CD4-positive, alpha-beta T cell treated with Interleukin-15 for 1 hour (primary cell): ENCODE results near the gene SLC43A3.
"Not testable (repeated sequence)": the region's sequence is repeated elsewhere in the genome, so short reads cannot be mapped to it uniquely, and the experiment has no call there.

Experiments used
- DNase-seq: peaks from one replicate; pipeline ENCODE4 v3.0.0-alpha.2; 2020

The SLC43A3 gene

GRCh38 chr11:57376095-57377090, 50.5 kb downstream of the SLC43A3 start:
- no peak for DNase-seq

- DNase-seq, result no peak
Measured at GRCh38 chr11:57375490-57375889, 51.4 kb downstream of the SLC43A3 start.

- no peak for DNase-seq
Measured at GRCh38 chr11:57374966-57375365, 52.0 kb downstream of the SLC43A3 start.

- no peak for DNase-seq
Measured at GRCh38 chr11:57373146-57373545, 53.8 kb downstream of the SLC43A3 start.

GRCh38 chr11:57370941-57371340, 56.0 kb downstream of the SLC43A3 start:
- no peak for DNase-seq

GRCh38 chr11:57370251-57370650, 56.7 kb downstream of the SLC43A3 start:
- DNase-seq, result no peak

GRCh38 chr11:57368845-57369232, 58.1 kb downstream of the SLC43A3 start:
- no peak for DNase-seq

GRCh38 chr11:57368106-57368844, 58.6 kb downstream of the SLC43A3 start:
- no peak for DNase-seq

GRCh38 chr11:57364851-57365660, 61.9 kb downstream of the SLC43A3 start:
- no peak for DNase-seq

- no peak for DNase-seq
Measured at GRCh38 chr11:57363131-57364080, 63.5 kb downstream of the SLC43A3 start.

- DNase-seq, result no peak
Measured at GRCh38 chr11:57361926-57362325, 65.0 kb downstream of the SLC43A3 start.

- not testable (repeated sequence) for DNase-seq
Measured at GRCh38 chr11:57361420-57361819, 65.5 kb downstream of the SLC43A3 start.

- DNase-seq, result no peak
Measured at GRCh38 chr11:57360991-57361390, 65.9 kb downstream of the SLC43A3 start.

- no peak for DNase-seq
Measured at GRCh38 chr11:57359896-57360690, 66.8 kb downstream of the SLC43A3 start.

GRCh38 chr11:57359396-57359795, 67.5 kb downstream of the SLC43A3 start:
- DNase-seq, result no peak

- no peak for DNase-seq
Measured at GRCh38 chr11:57358991-57359390, 67.9 kb downstream of the SLC43A3 start.

- no peak for DNase-seq
Measured at GRCh38 chr11:57358543-57358961, 68.4 kb downstream of the SLC43A3 start.

- DNase-seq, result no peak
Measured at GRCh38 chr11:57357856-57358255, 69.1 kb downstream of the SLC43A3 start.

- no peak for DNase-seq
Measured at GRCh38 chr11:57357310-57357709, 69.6 kb downstream of the SLC43A3 start.
